HG03097 (cell line): Measurements from ENCODE around the gene NUP214.
"Not testable (repeated sequence)": the region's sequence is repeated elsewhere in the genome, so short reads cannot be mapped to it uniquely, and the experiment has no call there.

Experiments
- ATAC-seq: cut with Tn5 transposase; IDR thresholded peaks from one replicate; pipeline ENCODE4 v1.9.1; 2021; ENCODE audit not compliant: unreplicated experiment, low FRiP score

Gene NUP214

GRCh38 chr9:131190191-131190590 is 64.8 kb downstream of the NUP214 start:
- no peak for ATAC-seq

- not testable (repeated sequence) for ATAC-seq
These were observed 65.6 kb downstream of the NUP214 start for GRCh38 chr9:131191032-131191431.

GRCh38 chr9:131191857-131192256 is 66.5 kb downstream of the NUP214 start:
- ATAC-seq: no peak

GRCh38 chr9:131193051-131193450 is 67.7 kb downstream of the NUP214 start:
- no peak for ATAC-seq

GRCh38 chr9:131194762-131195161 is 69.4 kb downstream of the NUP214 start:
- no peak for ATAC-seq

GRCh38 chr9:131197160-131197911 is 72.0 kb downstream of the NUP214 start:
- ATAC-seq: no peak

GRCh38 chr9:131198041-131198715 is 72.8 kb downstream of the NUP214 start:
- no peak for ATAC-seq

- ATAC-seq: no peak
These were observed 76.5 kb downstream of the NUP214 start for GRCh38 chr9:131201856-131202255.

- no peak for ATAC-seq
These were observed 78.2 kb downstream of the NUP214 start for GRCh38 chr9:131203431-131204218.

- no peak for ATAC-seq
These were observed 78.9 kb downstream of the NUP214 start for GRCh38 chr9:131204285-131204684.

- no peak for ATAC-seq
These were observed 81.1 kb downstream of the NUP214 start for GRCh38 chr9:131206495-131206894.

GRCh38 chr9:131211920-131212319 is 86.5 kb downstream of the NUP214 start:
- not testable (repeated sequence) for ATAC-seq

GRCh38 chr9:131214286-131214856 is 89.0 kb downstream of the NUP214 start:
- no peak for ATAC-seq

GRCh38 chr9:131214876-131215275 is 89.5 kb downstream of the NUP214 start:
- no peak for ATAC-seq

GRCh38 chr9:131216806-131217205 is 91.4 kb downstream of the NUP214 start:
- ATAC-seq: no peak

- ATAC-seq: no peak
These were observed 92.1 kb downstream of the NUP214 start for GRCh38 chr9:131217331-131218031.

- no peak for ATAC-seq
These were observed 93.0 kb downstream of the NUP214 start for GRCh38 chr9:131218370-131218769.

GRCh38 chr9:131220485-131220884 is 95.1 kb downstream of the NUP214 start:
- no peak for ATAC-seq

GRCh38 chr9:131222460-131222859 is 97.1 kb downstream of the NUP214 start:
- no peak for ATAC-seq

GRCh38 chr9:131226226-131226625 is 100.8 kb downstream of the NUP214 start:
- ATAC-seq: no peak
